GM21529 (cell line): Measurements from ENCODE around the gene ZBTB11.
"Not testable (repeated sequence)": the region's sequence is repeated elsewhere in the genome, so short reads cannot be mapped to it uniquely, and the experiment has no call there.

Source experiments
- ATAC-seq: cut with Tn5 transposase; IDR thresholded peaks from one replicate; pipeline ENCODE4 v1.9.1; 2021; ENCODE audit not compliant: unreplicated experiment

The ZBTB11 gene

GRCh38 chr3:101619734-101620133 lies 57.2 kb downstream of the ZBTB11 start:
- ATAC-seq: no peak

GRCh38 chr3:101618726-101619125 lies 58.2 kb downstream of the ZBTB11 start:
- ATAC-seq: no peak

- ATAC-seq: no peak
These were observed 59.5 kb downstream of the ZBTB11 start for GRCh38 chr3:101617478-101617877.

- no peak for ATAC-seq
These were observed 61.4 kb downstream of the ZBTB11 start for GRCh38 chr3:101615525-101615924.

GRCh38 chr3:101613014-101613413 lies 63.9 kb downstream of the ZBTB11 start:
- ATAC-seq: not testable (repeated sequence)

- ATAC-seq: no peak
These were observed 65.9 kb downstream of the ZBTB11 start for GRCh38 chr3:101611023-101611422.

- not testable (repeated sequence) for ATAC-seq
These were observed 71.5 kb downstream of the ZBTB11 start for GRCh38 chr3:101605398-101605797.

- no peak for ATAC-seq
These were observed 73.7 kb downstream of the ZBTB11 start for GRCh38 chr3:101603184-101603583.

- ATAC-seq: no peak
These were observed 74.2 kb downstream of the ZBTB11 start for GRCh38 chr3:101602731-101603130.
